ENCODE data around the gene TP53BP2.

DNA sequence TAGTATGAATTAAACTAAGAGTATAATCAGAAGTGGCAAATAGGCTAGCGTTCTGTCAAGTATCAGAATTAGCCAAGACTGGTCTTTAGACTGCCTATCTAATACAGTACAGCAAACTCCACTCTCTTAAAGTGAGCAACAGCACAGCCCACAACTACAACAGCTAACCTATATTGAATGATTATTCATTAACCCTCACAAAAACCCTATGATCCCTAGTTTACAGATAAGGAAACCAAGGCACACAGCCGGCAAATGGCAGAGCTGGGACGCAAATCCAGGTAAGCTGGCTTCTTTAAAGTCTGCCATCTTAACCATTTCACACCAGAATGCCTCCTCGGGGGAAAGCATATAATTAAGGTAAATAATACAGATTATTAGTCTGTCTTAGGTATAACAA, 52.0 kb downstream of the TP53BP2 start:
- TF ChIP-seq, protein P1, sequence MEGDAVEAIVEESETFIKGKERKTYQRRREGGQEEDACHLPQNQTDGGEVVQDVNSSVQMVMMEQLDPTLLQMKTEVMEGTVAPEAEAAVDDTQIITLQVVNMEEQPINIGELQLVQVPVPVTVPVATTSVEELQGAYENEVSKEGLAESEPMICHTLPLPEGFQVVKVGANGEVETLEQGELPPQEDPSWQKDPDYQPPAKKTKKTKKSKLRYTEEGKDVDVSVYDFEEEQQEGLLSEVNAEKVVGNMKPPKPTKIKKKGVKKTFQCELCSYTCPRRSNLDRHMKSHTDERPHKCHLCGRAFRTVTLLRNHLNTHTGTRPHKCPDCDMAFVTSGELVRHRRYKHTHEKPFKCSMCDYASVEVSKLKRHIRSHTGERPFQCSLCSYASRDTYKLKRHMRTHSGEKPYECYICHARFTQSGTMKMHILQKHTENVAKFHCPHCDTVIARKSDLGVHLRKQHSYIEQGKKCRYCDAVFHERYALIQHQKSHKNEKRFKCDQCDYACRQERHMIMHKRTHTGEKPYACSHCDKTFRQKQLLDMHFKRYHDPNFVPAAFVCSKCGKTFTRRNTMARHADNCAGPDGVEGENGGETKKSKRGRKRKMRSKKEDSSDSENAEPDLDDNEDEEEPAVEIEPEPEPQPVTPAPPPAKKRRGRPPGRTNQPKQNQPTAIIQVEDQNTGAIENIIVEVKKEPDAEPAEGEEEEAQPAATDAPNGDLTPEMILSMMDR (IDR thresholded peaks at IDR 0.05): no peak
- no peak for TF ChIP-seq POLR2A (IDR thresholded peaks at IDR 0.05)
